Right lobe of liver (tissue), 6 donors: Measurements from ENCODE around the gene KAT2B. TPM values are rescaled to one million over a fixed set of nuclear protein-coding genes. Genes with fewer than 3 reads are reported as not detected.
"Not testable (repeated sequence)": the region's sequence is repeated elsewhere in the genome, so short reads cannot be mapped to it uniquely, and the experiment has no call there.

Experiments used
- ATAC-seq, 4 donors: fragments of 200-7000 bp; cut with Tn5 transposase; one replicate each; pipeline ENCODE4 v1.9.1; 2020; ENCODE audit warnings: mild to moderate bottlenecking in 4 of 4, moderate library complexity in 4 of 4
- DNase-seq, 3 donors: peaks; one replicate each; pipeline ENCODE4 v3.0.0-alpha.2; 2020
- H3K27ac ChIP-seq, 3 donors: fragments of 200-600 bp; one replicate each; pipeline ENCODE4 v1.8.0; 2022
- H3K27me3 ChIP-seq, 2 donors: fragments of 200-600 bp; one replicate each; pipeline ENCODE4 v1.8.0; 2022
- H3K36me3 ChIP-seq, 4 donors: fragments of 200-600 bp; sonication (generic) in 1 of 4; one replicate each; pipeline versions ENCODE4 v1.5.1 to v1.8.0; 2017 to 2022; ENCODE audit warnings: control low read depth in 1 of 4
- H3K4me1 ChIP-seq, 4 donors: fragments of 200-600 bp; sonication (generic) in 1 of 4; one replicate each; pipeline versions ENCODE4 v1.5.1 to v1.8.0; 2017 to 2022; ENCODE audit warnings: control low read depth in 1 of 4
- H3K4me3 ChIP-seq, 3 donors: fragments of 200-600 bp; one replicate each; pipeline ENCODE4 v1.8.0; 2022
- H3K9me3 ChIP-seq, 4 donors: fragments of 200-600 bp; sonication (generic) in 1 of 4; one replicate each; pipeline versions ENCODE4 v1.5.1 to v1.8.0; 2017 to 2022; ENCODE audit warnings: control low read depth in 1 of 4
- CTCF ChIP-seq, 4 donors: fragments of 200-600 bp in 3 of 4; fragments of 450-650 bp in 1 of 4; IDR thresholded peaks; one replicate each; pipeline versions ENCODE4 v1.5.1 to v1.8.0; 2016 to 2022; ENCODE audit warnings: antibody characterized with exemption in 4 of 4, mild to moderate bottlenecking in 2 of 4
- POLR2A ChIP-seq: fragments of 450-650 bp; IDR thresholded peaks from one replicate; pipeline ENCODE4 v1.6.1; 2017; ENCODE audit warnings: antibody characterized with exemption, mild to moderate bottlenecking
- WGBS: methylation state at CpG from one replicate; pipeline ENCODE4 v1.1.6; 2018; ENCODE audit warnings: low coverage, low lambda C conversion rate; ENCODE audit not compliant: insufficient coverage; ENCODE audit errors: missing lambda C conversion rate; 5-methylcytosine and 5-hydroxymethylcytosine counted together
- intact Hi-C, 2 donors: fragments of 100-400 bp; cut with DNase I; formaldehyde crosslinking; loops; one replicate each; pipeline versions ENCODE4 v1.11.2 to v1.14.1; 2022
- total RNA-seq, 6 experiments: library from RNA; depleted of rRNA in 2 of 6; stranded (reverse); fragments of >200 nt in 2 of 6; fragmentation: NEBNext Ultra II Directional in 3 of 6; extraction: Animal tissue kit (Norgen Biotek cat#: 25700) in 3 of 6; gene quantifications; one replicate each; pipeline versions ENCODE4 v1.1.0 to v1.2.4, GENCODE V29; 2016 to 2023
- donor health status: DM: no; HTN: yes; CAD: no.
- donor health status: DM: no; HTN: no; CAD: no.
- donor health status: DM: no; HTN: no; CAD: no.
- donor health status: DM: no; HTN: yes; CAD: no.
- donor health status: DM: no; HTN: yes; CAD: no.

Gene KAT2B
- total RNA-seq, 6 experiments from 2014 or later, result 25.6 to 35.7 (median 30.3) TPM

- TF ChIP-seq POLR2A (no peak), CTCF (IDR thresholded peaks at IDR 0.05) (no peak)
- intact Hi-C loops, result no loop called here
- Histone ChIP-seq H3K9me3 (no peaks in the 10 kb centered on the region), H3K4me1 (peaks cover 0 to 36% (median 11%) of the 10 kb centered on the region in 4 donors), H3K36me3 (no peaks in the 10 kb centered on the region), H3K27me3 (no peaks in the 10 kb centered on the region), H3K27ac (peak overlapping the region; percentile 49 to 95 (median 63)), H3K4me3 (peak overlapping the region in 1 of 3 donors; percentile 6)
- no peak for ATAC-seq
- WGBS, result 26% methylated on average over 4 of the region's 4 CpGs
- DNase-seq, result no peak
Observed at GRCh38 chr3:20043825-20044224, 3.6 kb downstream of the KAT2B start.

DNA sequence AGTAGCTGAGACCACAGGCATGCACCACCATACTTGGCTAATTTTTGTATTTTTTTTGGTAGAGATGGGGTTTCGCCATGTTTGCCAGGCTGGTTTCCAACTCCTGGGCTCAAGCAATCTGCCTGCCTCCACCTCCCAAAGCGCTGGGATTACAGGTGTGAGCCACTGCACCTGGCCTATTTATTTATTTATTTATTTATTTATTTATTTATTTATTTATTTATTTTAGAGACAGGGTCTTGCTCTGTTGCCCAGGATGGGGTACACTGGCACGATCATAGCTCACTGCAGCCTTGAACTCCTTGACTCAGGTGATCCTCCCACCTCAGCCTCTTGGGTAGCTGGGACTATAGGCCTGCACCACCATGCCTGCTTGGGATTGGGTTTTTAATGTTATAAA, 4.9 kb downstream of the KAT2B start:
- peaks cover 0 to 36% (median 11%) of the 10 kb centered on the region in 4 donors for H3K4me1 ChIP-seq
- ATAC-seq, DNase-seq, H3K4me3 ChIP-seq, intact Hi-C loops, H3K27ac ChIP-seq, H3K9me3 ChIP-seq, H3K27me3 ChIP-seq, H3K36me3 ChIP-seq: not testable (repeated sequence)
- 94% methylated on average over 3 of the region's 3 CpGs for WGBS

DNA sequence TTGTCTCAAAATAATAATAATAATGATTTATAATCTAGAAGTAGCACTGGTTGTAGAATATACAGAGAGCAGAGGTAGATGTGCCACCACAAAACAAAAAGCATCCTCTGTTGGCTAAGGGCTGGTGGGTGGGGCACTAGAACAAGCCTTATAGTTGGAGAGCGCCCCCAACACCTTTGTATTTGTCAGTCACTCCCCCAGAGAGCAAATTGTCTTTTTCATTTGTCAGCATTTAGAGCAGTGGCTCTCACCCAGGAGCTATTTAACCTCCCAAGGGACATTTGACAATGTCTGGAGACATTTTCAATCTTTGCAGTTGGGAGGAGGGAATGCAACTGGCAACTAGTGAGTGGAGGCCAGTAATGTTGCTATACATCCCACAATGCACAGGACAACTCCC, 6.3 kb downstream of the KAT2B start:
- Histone ChIP-seq H3K27me3 (no peaks in the 10 kb centered on the region), H3K27ac (no peak overlapping the region), H3K4me3 (no peak overlapping the region), H3K9me3 (no peaks in the 10 kb centered on the region), H3K4me1 (peaks cover 0 to 36% (median 11%) of the 10 kb centered on the region in 4 donors), H3K36me3 (no peaks in the 10 kb centered on the region)
- no CpG with 5 or more reads among the region's 1 CpG for WGBS
- ATAC-seq, result no peak
- no peak for DNase-seq
- TF ChIP-seq POLR2A (no peak), CTCF (IDR thresholded peaks at IDR 0.05) (no peak)
- intact Hi-C loops, result no loop called here

GRCh38 chr3:20047341-20047779, 7.1 kb downstream of the KAT2B start:
- no peak for ATAC-seq
- TF ChIP-seq CTCF (IDR thresholded peaks at IDR 0.05) (no peak), POLR2A (no peak)
- Histone ChIP-seq H3K4me3 (no peak overlapping the region), H3K9me3 (no peaks in the 10 kb centered on the region), H3K4me1 (peaks cover 0 to 27% (median 11%) of the 10 kb centered on the region in 4 donors), H3K27me3 (no peaks in the 10 kb centered on the region), H3K27ac (no peak overlapping the region), H3K36me3 (no peaks in the 10 kb centered on the region)
- no peak for DNase-seq
- intact Hi-C loops, result no loop called here
- 84% methylated on average over 6 of the region's 7 CpGs for WGBS

GRCh38 chr3:20047976-20048883, 8.0 kb downstream of the KAT2B start:
- no peak overlapping the region for H3K4me3 ChIP-seq

More at GRCh38 chr3:20047976-20048883, 8.0 kb downstream of the KAT2B start:
- H3K27ac ChIP-seq, result no peak overlapping the region
- no peaks in the 10 kb centered on the region for H3K36me3 ChIP-seq
- TF ChIP-seq POLR2A (no peak), CTCF (IDR thresholded peaks at IDR 0.05) (no peak)
- H3K9me3 ChIP-seq, result no peaks in the 10 kb centered on the region
- H3K4me1 ChIP-seq, result peaks cover 0 to 20% (median 8%) of the 10 kb centered on the region in 4 donors
- DNase-seq (no peak), ATAC-seq (peak in 1 of 4 donors; percentile 26)
- 48% methylated on average over 8 of the region's 9 CpGs for WGBS
- H3K27me3 ChIP-seq, result no peaks in the 10 kb centered on the region
- intact Hi-C loops, result no loop called here
